Endothelial cell of umbilical vein (primary cell): ENCODE results near the gene TMOD2. TPM values are rescaled to one million over a fixed set of nuclear protein-coding genes. Genes with fewer than 3 reads are reported as not detected.

Experiments used
- BruUV-seq: library from RNA; stranded (reverse); fragments of 400-500 nt; replicated peaks from 2 replicates; lab custom pipeline; 2021; lab: Mats Ljungman, UMichigan
- CTCF ChIA-PET: fragments of 300-600, 350-600 bp; sonication (Branson Sonifier 250); formaldehyde crosslinking; loops from one replicate; lab custom pipeline; 2021; ENCODE audit warnings: antibody characterized with exemption, inconsistent platforms; lab: Charles Lee
- POLR2A ChIA-PET: fragments of 300-600, 350-600 bp; sonication (Branson Sonifier 250); formaldehyde crosslinking; loops from one replicate; lab custom pipeline; 2021; ENCODE audit warnings: antibody characterized with exemption, inconsistent platforms; lab: Charles Lee
- DNase-seq: peaks from one replicate; pipeline ENCODE4 v3.0.0-alpha.2; 2011; ENCODE audit warnings: low read depth, low spot score
- FAIRE-seq: peaks from 2 replicates; lab custom pipeline; 2011; peaks lifted over from hg19 to GRCh38; lab: Jason Lieb, UNC
- H2AFZ ChIP-seq: 2 replicates; pipeline ENCODE4 v1.6.0; 2012; ENCODE audit warnings: low read depth, low read length, control low read depth, inconsistent platforms
- H3K27ac ChIP-seq: 2 replicates; pipeline ENCODE4 v1.5.1; 2011; ENCODE audit warnings: low read depth, mild to moderate bottlenecking, control low read depth, low read length, moderate library complexity; ENCODE audit not compliant: insufficient read depth
- H3K27me3 ChIP-seq, 2 experiments: 2 replicates each; pipeline versions ENCODE4 v1.6.0 to v1.6.1; 2011; ENCODE audit warnings: low read length in 2 of 2, mixed read lengths in 1 of 2; ENCODE audit not compliant: control insufficient read depth in 2 of 2, insufficient read depth in 2 of 2
- H3K36me3 ChIP-seq, 2 experiments: 2 replicates in 1 of 2; 3 replicates in 1 of 2; pipeline ENCODE4 v1.5.1; 2011; ENCODE audit warnings: low read length in 2 of 2, mild to moderate bottlenecking in 1 of 2, moderate library complexity in 1 of 2; ENCODE audit not compliant: control insufficient read depth in 2 of 2, insufficient read depth in 2 of 2; ENCODE audit errors: extremely low read depth in 1 of 2
- H3K4me1 ChIP-seq: 3 replicates; pipeline ENCODE4 v1.5.1; 2011; ENCODE audit warnings: mild to moderate bottlenecking, low read length; ENCODE audit not compliant: control insufficient read depth, insufficient read depth; ENCODE audit errors: extremely low read depth
- H3K4me2 ChIP-seq: 2 replicates; pipeline ENCODE4 v1.6.1; 2011; ENCODE audit warnings: low read length, control low read depth, mixed read lengths; ENCODE audit not compliant: insufficient read depth
- H3K4me3 ChIP-seq, 3 experiments: fragments of 200-600 bp in 1 of 3; sonication (generic), shearing (Covaris generic) in 1 of 3; replicated peaks in 1 of 3; 2 replicates each; pipeline ENCODE4 v1.5.1; 2011 to 2016; ENCODE audit warnings: control low read depth in 3 of 3, low read length in 3 of 3, mild to moderate bottlenecking in 2 of 3, inconsistent platforms in 1 of 3, low read depth in 1 of 3, moderate library complexity in 1 of 3; ENCODE audit not compliant: insufficient read depth in 1 of 3
- H3K79me2 ChIP-seq: 2 replicates; pipeline ENCODE4 v1.6.0; 2012; ENCODE audit warnings: low read length, inconsistent platforms; ENCODE audit not compliant: control insufficient read depth, insufficient read depth
- H3K9ac ChIP-seq: replicated peaks from 2 replicates; pipeline ENCODE3; 2011; ENCODE audit warnings: low read length, control low read depth; ENCODE audit not compliant: insufficient read depth; ENCODE audit errors: extremely low read depth
- H3K9me1 ChIP-seq: replicated peaks from 3 replicates; pipeline ENCODE4 v1.6.0; 2011; ENCODE audit warnings: mild to moderate bottlenecking, low read length; ENCODE audit not compliant: control insufficient read depth, insufficient read depth; ENCODE audit errors: extremely low read depth
- H3K9me3 ChIP-seq: replicated peaks from 2 replicates; pipeline ENCODE4 v1.5.1; 2012; ENCODE audit warnings: low read length, inconsistent platforms; ENCODE audit not compliant: control insufficient read depth, insufficient read depth
- H4K20me1 ChIP-seq: replicated peaks from 2 replicates; pipeline ENCODE3; 2011; ENCODE audit warnings: mild to moderate bottlenecking, low read length; ENCODE audit not compliant: control insufficient read depth, insufficient read depth; ENCODE audit errors: extremely low read depth
- CTCF ChIP-seq, 2 donors: IDR thresholded peaks; 1 replicate in 1 of 2; 2 replicates in 1 of 2; pipeline ENCODE4 v1.5.1; 2011; ENCODE audit warnings: low read length in 2 of 2, mild to moderate bottlenecking in 2 of 2, moderate library complexity in 2 of 2, control low read depth in 1 of 2, inconsistent platforms in 1 of 2, low read depth in 1 of 2; ENCODE audit not compliant: insufficient read depth in 1 of 2; ENCODE audit errors: extremely low read depth in 1 of 2
- EZH2 ChIP-seq: IDR thresholded peaks from 2 replicates; pipeline ENCODE4 v1.6.1; 2012; ENCODE audit warnings: borderline replicate concordance, low read depth, mild to moderate bottlenecking, moderate library complexity, low read length, inconsistent platforms; ENCODE audit not compliant: severe bottlenecking
- FOS ChIP-seq: IDR thresholded peaks from 2 replicates; pipeline ENCODE4 v1.6.1; 2011; ENCODE audit warnings: mild to moderate bottlenecking, low read length, moderate library complexity, borderline replicate concordance; ENCODE audit not compliant: insufficient read depth
- GATA2 ChIP-seq: IDR thresholded peaks from 2 replicates; pipeline ENCODE4 v1.7.0; 2011; ENCODE audit warnings: low read depth, mild to moderate bottlenecking, moderate library complexity, mixed read lengths, low read length; ENCODE audit not compliant: insufficient read length, insufficient read depth
- JUN ChIP-seq: IDR thresholded peaks from 2 replicates; pipeline ENCODE4 v1.6.1; 2011; ENCODE audit warnings: borderline replicate concordance, low read depth; ENCODE audit not compliant: insufficient read length, insufficient read depth
- MAX ChIP-seq: IDR thresholded peaks from 2 replicates; pipeline ENCODE4 v1.6.1; 2011; ENCODE audit not compliant: insufficient read depth, insufficient read length
- MYC ChIP-seq: IDR thresholded peaks from one replicate; pipeline ENCODE4 v1.6.1; 2011; ENCODE audit warnings: mild to moderate bottlenecking, low read depth, low read length
- POLR2A ChIP-seq: IDR thresholded peaks from 2 replicates; pipeline ENCODE4 v1.6.1; 2012; ENCODE audit warnings: low read depth, mild to moderate bottlenecking, control low read depth, low read length
- POLR2AphosphoS5 ChIP-seq: IDR thresholded peaks from 2 replicates; pipeline ENCODE4 v1.6.1; 2012; ENCODE audit warnings: low read depth, mild to moderate bottlenecking, control low read depth, low read length, moderate library complexity; ENCODE audit not compliant: insufficient read depth
- dilution Hi-C: fragments of 300-500 bp; cut with MboI; formaldehyde crosslinking; loops from one replicate; pipeline ENCODE4 v1.15.0; 2019; ENCODE audit warnings: low sequenced_read_pairs; ENCODE audit not compliant: extremely low pct_ligation_motif_present
- intact Hi-C: fragments of 100-400 bp; cut with micrococcal nuclease; formaldehyde crosslinking; loops from one replicate; pipeline ENCODE4 v1.10.0; 2022
- polyA plus RNA-seq, 4 experiments: library from polyadenylated mRNA; depleted of rRNA in 3 of 4; stranded (reverse) in 3 of 4; unstranded in 1 of 4; fragments of >200 nt; gene quantifications; 2 replicates each; pipeline versions ENCODE4 v1.2.1 to v1.2.3, GENCODE V29; 2011 to 2012; ENCODE audit warnings: missing spikeins in 1 of 4
- total RNA-seq: library from RNA; stranded (reverse); gene quantifications from 2 replicates; pipeline ENCODE4 v1.2.3, GENCODE V29; 2021

TMOD2 gene
- total and polyA plus RNA-seq, 2 donors (not counting 3 experiments of a cell fraction or from before 2014, with no cell fraction given) = 0.46 to 2.7 TPM

- no peaks in the 10 kb centered on the region for H3K9me1 ChIP-seq
- CTCF ChIA-PET = interaction anchor here (1.3 kb wide), 1 partner anchor 27 kb away, joined by 3 read pairs; no protein-coding TSS in a partner anchor
- H3K4me3 ChIP-seq = no peak overlapping the region
- intact Hi-C loops = loop anchor here (5.0 kb wide), 1 partner anchor 73 kb away; no protein-coding TSS in a partner anchor
- no peak overlapping the region for H3K27ac ChIP-seq
- H3K9me3 ChIP-seq = no peaks in the 10 kb centered on the region
- no peak overlapping the region for H3K4me2 ChIP-seq
- no peaks in the 10 kb centered on the region for H3K79me2 ChIP-seq
- peaks cover 0 to 2% of the 10 kb centered on the region in 2 experiments for H3K27me3 ChIP-seq
- no peak overlapping the region for H3K9ac ChIP-seq
- no peak overlapping the region for H2AFZ ChIP-seq
- dilution Hi-C loops = no loop called here
- FAIRE-seq (no peak), DNase-seq (no peak)
- H3K4me1 ChIP-seq = no peaks in the 10 kb centered on the region
- TF ChIP-seq JUN (no peak), CTCF (IDR thresholded peaks at IDR 0.05; ENCODE audit: extremely low read depth in 1 of 2, insufficient read depth in 1 of 2, low read depth in 1 of 2, low read length in 2 of 2) (no peak), GATA2 (no peak), MAX (no peak), POLR2AphosphoS5 (no peak), FOS (no peak), EZH2 (no peak), MYC (no peak), POLR2A (no peak)
- no peaks in the 10 kb centered on the region for H4K20me1 ChIP-seq
- POLR2A ChIA-PET = no interaction called here
- BruUV-seq = no TSS peak
- no peaks in the 10 kb centered on the region for H3K36me3 ChIP-seq
Observed at GRCh38 chr15:51803965-51804364, 52.6 kb downstream of the TMOD2 start.
